B cell (primary cell): Measurements from ENCODE around the gene NCOA7. TPM values are rescaled to one million over a fixed set of nuclear protein-coding genes. Genes with fewer than 3 reads are reported as not detected.

Experiments
- ATAC-seq: fragments of 200-7000 bp; cut with Tn5 transposase; one replicate; pipeline ENCODE4 v1.10.0; 2021; ENCODE audit warnings: low read depth, mild to moderate bottlenecking, moderate number of reproducible peaks, moderate library complexity
- CTCF ChIA-PET: fragments of 350-600 bp; sonication (Branson Sonifier 250); formaldehyde crosslinking; loops from one replicate; lab custom pipeline; 2021; ENCODE audit warnings: antibody characterized with exemption, inconsistent platforms; lab: Charles Lee
- POLR2A ChIA-PET: fragments of 350-600 bp; sonication (Branson Sonifier 250); formaldehyde crosslinking; loops from one replicate; lab custom pipeline; 2021; ENCODE audit warnings: antibody characterized with exemption; lab: Charles Lee
- DNase-seq: peaks from one replicate; pipeline ENCODE4 v3.0.0; 2013
- H2AFZ ChIP-seq: 2 replicates; pipeline ENCODE4 v1.6.1; 2012; ENCODE audit warnings: mild to moderate bottlenecking, low read depth, low read length; ENCODE audit not compliant: insufficient read depth, poor library complexity, severe bottlenecking
- H3K27ac ChIP-seq, 2 donors: 1 replicate in 1 of 2; 2 replicates in 1 of 2; pipeline ENCODE4 v1.5.1; 2012 to 2013; ENCODE audit warnings: low read length in 2 of 2, mild to moderate bottlenecking in 2 of 2, moderate library complexity in 1 of 2
- H3K27me3 ChIP-seq, 4 experiments: fragments of 200-600 bp in 1 of 4; sonication (generic) in 1 of 4; replicated peaks in 1 of 4; 1 replicate in 2 of 4; 2 replicates in 2 of 4; pipeline versions ENCODE4 v1.6.1 to v1.7.0; 2013 to 2016; ENCODE audit warnings: low read length in 3 of 4, mild to moderate bottlenecking in 2 of 4, mixed read lengths in 1 of 4, moderate library complexity in 1 of 4; ENCODE audit not compliant: insufficient read depth in 4 of 4, control insufficient read depth in 3 of 4; ENCODE audit errors: control extremely low read depth in 1 of 4
- H3K36me3 ChIP-seq, 2 experiments: replicated peaks in 1 of 2; 1 replicate in 1 of 2; 2 replicates in 1 of 2; pipeline versions ENCODE4 v1.6.1 to v1.7.1; 2013; ENCODE audit warnings: low read length in 1 of 2; ENCODE audit not compliant: insufficient read depth in 2 of 2, control insufficient read depth in 1 of 2; ENCODE audit errors: control extremely low read depth in 1 of 2, extremely low read depth in 1 of 2
- H3K4me1 ChIP-seq, 2 donors: fragments of 200-600 bp in 1 of 2; sonication (generic) in 1 of 2; 1 replicate in 1 of 2; 2 replicates in 1 of 2; pipeline versions ENCODE4 v1.5.1 to v1.6.1; 2013 to 2017; ENCODE audit warnings: low read length in 2 of 2; ENCODE audit not compliant: control insufficient read depth in 2 of 2, insufficient read depth in 2 of 2
- H3K4me2 ChIP-seq: replicated peaks from 2 replicates; pipeline ENCODE3; 2012; ENCODE audit warnings: mild to moderate bottlenecking, low read depth, low read length; ENCODE audit not compliant: poor library complexity, severe bottlenecking
- H3K4me3 ChIP-seq, 5 experiments: fragments of 200-600 bp in 1 of 5; sonication (generic) in 1 of 5; 1 replicate in 3 of 5; 2 replicates in 2 of 5; pipeline versions ENCODE4 v1.5.1 to v1.7.0; 2011 to 2016; ENCODE audit warnings: low read length in 4 of 5, mild to moderate bottlenecking in 4 of 5, low read depth in 2 of 5, control low read depth in 1 of 5, moderate library complexity in 1 of 5; ENCODE audit not compliant: insufficient read depth in 1 of 5; ENCODE audit errors: control extremely low read depth in 1 of 5, extremely low read depth in 1 of 5
- H3K79me2 ChIP-seq: fragments of 200-600 bp; sonication (generic); one replicate; pipeline ENCODE4 v1.6.0; 2016; ENCODE audit warnings: low read length; ENCODE audit not compliant: control insufficient read depth, insufficient read depth
- H3K9ac ChIP-seq: fragments of 200-600 bp; sonication (generic); 2 replicates; pipeline ENCODE4 v1.6.1; 2017; ENCODE audit warnings: mild to moderate bottlenecking, low read length, moderate library complexity
- H3K9me3 ChIP-seq, 3 donors: one replicate each; pipeline versions ENCODE4 v1.6.1 to v1.7.1; 2013; ENCODE audit warnings: low read length in 2 of 3; ENCODE audit not compliant: control insufficient read depth in 2 of 3, insufficient read depth in 1 of 3; ENCODE audit errors: control extremely low read depth in 1 of 3
- H4K20me1 ChIP-seq: 2 replicates; pipeline ENCODE4 v1.6.0; 2012; ENCODE audit warnings: mild to moderate bottlenecking, low read length; ENCODE audit not compliant: insufficient read depth, control insufficient read depth, poor library complexity, severe bottlenecking
- H3K27ac Mint-ChIP-seq: one replicate; pipeline ENCODE4 v1.8.0; 2021; ENCODE audit warnings: mixed read lengths
- H3K27me3 Mint-ChIP-seq: one replicate; pipeline ENCODE4 v1.8.0; 2021; ENCODE audit warnings: mixed read lengths
- H3K4me1 Mint-ChIP-seq: one replicate; pipeline ENCODE4 v1.8.0; 2021; ENCODE audit warnings: mixed read lengths
- H3K4me3 Mint-ChIP-seq: one replicate; pipeline ENCODE4 v1.8.0; 2021; ENCODE audit warnings: mixed read lengths
- H3K9me3 Mint-ChIP-seq: one replicate; pipeline ENCODE4 v1.8.0; 2022; ENCODE audit warnings: mixed read lengths; ENCODE audit not compliant: insufficient read depth
- EZH2 ChIP-seq: IDR thresholded peaks from 2 replicates; pipeline ENCODE4 v1.6.1; 2012; ENCODE audit warnings: borderline replicate concordance, low read depth, mild to moderate bottlenecking, moderate library complexity, low read length; ENCODE audit not compliant: insufficient read depth, poor library complexity, severe bottlenecking
- WGBS: methylation state at CpG from one replicate; pipeline ENCODE4 v1.1.5; 2013; ENCODE audit warnings: missing lambda C conversion rate; ENCODE audit not compliant: insufficient coverage; 5-methylcytosine and 5-hydroxymethylcytosine counted together
- intact Hi-C: fragments of 100-400 bp; cut with micrococcal nuclease; formaldehyde crosslinking; loops from one replicate; pipeline ENCODE4 v1.10.0; 2022
- polyA plus RNA-seq: library from polyadenylated mRNA; depleted of rRNA; stranded (reverse); fragments of >200 nt; gene quantifications from 2 replicates; pipeline ENCODE4 v1.2.3, GENCODE V29; 2012
- total RNA-seq, 2 donors: library from RNA; stranded (reverse); fragments of 120-200 nt in 1 of 2; gene quantifications; 1 replicate in 1 of 2; 2 replicates in 1 of 2; pipeline versions ENCODE4 v1.2.3 to v1.2.4, GENCODE V29; 2013 to 2022
- TF ChIP-seq, protein P1 (sequence below): fragments of 200-600 bp; IDR thresholded peaks from one replicate; pipeline ENCODE4 v1.8.0; 2022; ENCODE audit warnings: antibody characterized with exemption, mild to moderate bottlenecking

NCOA7 gene
- total and polyA plus RNA-seq, 2 donors (not counting 1 experiment from before 2014, with no cell fraction given) = 10.9 to 27.4 TPM

DNA sequence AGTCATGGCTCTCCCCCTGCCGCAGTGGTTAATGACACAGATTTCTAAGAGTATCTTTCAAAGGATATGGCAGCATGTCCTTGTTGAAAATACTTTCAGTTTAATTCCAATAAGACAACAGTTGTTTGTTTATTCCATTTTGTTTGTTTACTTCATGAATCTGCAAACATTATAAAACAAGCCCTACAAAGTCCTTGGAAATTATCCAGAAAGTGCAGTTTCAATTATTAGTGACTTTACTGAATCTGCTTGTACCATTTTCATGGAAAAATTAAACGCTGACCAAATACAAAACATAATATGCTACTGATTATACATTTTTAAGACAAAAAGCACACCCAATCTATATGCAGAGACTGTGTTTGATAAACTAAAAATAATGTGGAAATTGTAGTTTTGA lies 38.0 kb upstream of the NCOA7 start:
- no peak overlapping the region for H3K9ac ChIP-seq
- ChIA-PET CTCF (interaction anchor here (0.8 to 14.0 kb wide), 22 partner anchors 8 to 452 kb away, joined by 3 to 375 read pairs (median 4); partner anchors contain the start of genes HDDC2, HINT3 and NCOA7), POLR2A (no interaction called here)
- peaks cover 24% of the 10 kb centered on the region for H3K4me1 Mint-ChIP-seq
- H3K27me3 ChIP-seq = peaks cover 0 to 41% (median 39%) of the 10 kb centered on the region in 4 experiments
- no peak overlapping the region for H3K27ac Mint-ChIP-seq
- no peak overlapping the region for H3K4me3 ChIP-seq
- no peaks in the 10 kb centered on the region for H3K36me3 ChIP-seq
- H3K27ac ChIP-seq = no peak overlapping the region
- H4K20me1 ChIP-seq = no peaks in the 10 kb centered on the region
- intact Hi-C loops = loop anchor here (1.0 kb wide), 1 partner anchor 438 kb away; no protein-coding TSS in a partner anchor
- H3K27me3 Mint-ChIP-seq = peaks cover 59% of the 10 kb centered on the region
- no peak for TF ChIP-seq EZH2
- TF ChIP-seq, protein P1, sequence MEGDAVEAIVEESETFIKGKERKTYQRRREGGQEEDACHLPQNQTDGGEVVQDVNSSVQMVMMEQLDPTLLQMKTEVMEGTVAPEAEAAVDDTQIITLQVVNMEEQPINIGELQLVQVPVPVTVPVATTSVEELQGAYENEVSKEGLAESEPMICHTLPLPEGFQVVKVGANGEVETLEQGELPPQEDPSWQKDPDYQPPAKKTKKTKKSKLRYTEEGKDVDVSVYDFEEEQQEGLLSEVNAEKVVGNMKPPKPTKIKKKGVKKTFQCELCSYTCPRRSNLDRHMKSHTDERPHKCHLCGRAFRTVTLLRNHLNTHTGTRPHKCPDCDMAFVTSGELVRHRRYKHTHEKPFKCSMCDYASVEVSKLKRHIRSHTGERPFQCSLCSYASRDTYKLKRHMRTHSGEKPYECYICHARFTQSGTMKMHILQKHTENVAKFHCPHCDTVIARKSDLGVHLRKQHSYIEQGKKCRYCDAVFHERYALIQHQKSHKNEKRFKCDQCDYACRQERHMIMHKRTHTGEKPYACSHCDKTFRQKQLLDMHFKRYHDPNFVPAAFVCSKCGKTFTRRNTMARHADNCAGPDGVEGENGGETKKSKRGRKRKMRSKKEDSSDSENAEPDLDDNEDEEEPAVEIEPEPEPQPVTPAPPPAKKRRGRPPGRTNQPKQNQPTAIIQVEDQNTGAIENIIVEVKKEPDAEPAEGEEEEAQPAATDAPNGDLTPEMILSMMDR = no peak
- no peak for DNase-seq
- no peak overlapping the region for H3K4me3 Mint-ChIP-seq
- no peak overlapping the region for H3K4me2 ChIP-seq
- H3K4me1 ChIP-seq = peaks cover 21 to 27% of the 10 kb centered on the region in 2 donors
- no peak overlapping the region for H2AFZ ChIP-seq
- H3K79me2 ChIP-seq = no peaks in the 10 kb centered on the region
- ATAC-seq = no peak
- no peaks in the 10 kb centered on the region for H3K9me3 Mint-ChIP-seq
- no CpG with 5 or more reads among the region's 2 CpGs for WGBS
- H3K9me3 ChIP-seq = peaks cover 0 to 13% (median 0%) of the 10 kb centered on the region in 3 donors

DNA sequence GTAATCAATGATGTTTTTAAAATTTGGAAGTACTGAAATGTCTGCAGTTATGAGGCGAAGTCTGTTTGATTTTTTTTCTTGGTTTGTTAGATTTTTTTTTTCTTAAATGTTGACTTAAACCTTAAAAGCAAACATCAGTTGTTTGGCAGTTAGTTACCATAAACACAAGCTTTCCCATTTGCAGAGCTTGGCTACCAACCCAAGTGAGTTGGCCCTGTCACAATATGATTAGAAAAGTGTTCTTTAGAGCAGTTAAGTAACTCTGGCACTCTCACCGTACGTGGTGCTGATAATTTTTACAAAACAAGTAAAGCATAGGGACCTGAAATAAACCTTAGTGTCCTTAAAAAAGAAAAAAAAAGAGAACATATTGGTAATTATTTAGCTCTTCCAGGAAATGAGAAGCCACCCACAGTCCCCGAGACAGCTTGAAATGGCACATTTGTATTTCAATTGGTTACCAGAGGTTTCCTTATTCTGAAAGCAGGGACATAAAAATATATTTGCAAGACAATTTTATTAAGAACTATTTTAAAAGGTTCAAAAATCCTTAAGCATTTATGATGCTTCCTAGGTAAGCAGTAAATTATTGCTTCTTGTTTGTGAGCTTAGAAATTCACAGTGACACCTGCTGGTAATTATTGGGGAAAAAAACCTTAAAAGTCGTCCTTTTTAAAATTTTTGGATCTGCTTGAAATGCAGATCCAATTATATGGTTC lies 37.4 kb upstream of the NCOA7 start:
- intact Hi-C loops = loop anchor here (1.0 kb wide), 1 partner anchor 439 kb away; no protein-coding TSS in a partner anchor

More for the DNA sequence above, 37.4 kb upstream of the NCOA7 start:
- Histone ChIP-seq H3K36me3 (no peaks in the 10 kb centered on the region), H2AFZ (no peak overlapping the region), H3K4me1 (peaks cover 15 to 21% of the 10 kb centered on the region in 2 donors), H3K4me3 (no peak overlapping the region), H3K9ac (no peak overlapping the region), H3K9me3 (peaks cover 0 to 8% (median 0%) of the 10 kb centered on the region in 3 donors), H3K79me2 (no peaks in the 10 kb centered on the region), H3K27me3 (peaks cover 0 to 40% (median 33%) of the 10 kb centered on the region in 4 experiments), H3K27ac (no peak overlapping the region), H4K20me1 (no peaks in the 10 kb centered on the region), H3K4me2 (no peak overlapping the region)
- no peak overlapping the region for H3K4me3 Mint-ChIP-seq
- peaks cover 18% of the 10 kb centered on the region for H3K4me1 Mint-ChIP-seq
- ChIA-PET POLR2A (no interaction called here), CTCF (interaction anchor here (0.8 to 14.0 kb wide), 25 partner anchors 8 to 460 kb away, joined by 3 to 375 read pairs (median 4); partner anchors contain the start of genes HDDC2, NCOA7 and TRMT11)
- DNase-seq (peak; percentile 57), ATAC-seq (no peak)
- H3K27ac Mint-ChIP-seq = no peak overlapping the region
- H3K27me3 Mint-ChIP-seq = peaks cover 58% of the 10 kb centered on the region
- 0% methylated on average over 1 of the region's 5 CpGs for WGBS
- TF ChIP-seq, protein P1 = peak; percentile 78
- TF ChIP-seq EZH2 = no peak
- H3K9me3 Mint-ChIP-seq = no peaks in the 10 kb centered on the region
